ENCODE measurements around the gene PXYLP1.

PXYLP1 gene

DNA sequence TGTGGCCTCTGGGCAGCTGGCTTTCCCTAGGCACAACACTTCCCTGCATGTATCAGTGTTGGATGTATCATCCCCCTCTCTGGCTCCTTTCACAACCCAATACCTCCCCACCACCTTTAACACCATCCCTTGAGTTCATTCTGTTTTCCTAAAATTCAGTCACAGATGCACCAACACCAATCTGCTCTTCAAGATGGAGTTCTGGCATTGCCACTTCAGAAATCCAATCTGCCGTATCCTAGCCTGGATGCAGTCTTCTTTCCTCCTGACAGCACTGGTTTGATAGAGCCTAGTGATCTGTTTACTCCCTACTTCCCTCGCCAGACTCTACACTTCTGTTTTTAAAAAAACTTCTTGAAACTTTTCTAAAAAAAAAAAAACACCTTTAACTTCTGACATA, 21.7 kb downstream of the PXYLP1 start:
- DNase-seq: no peak

GRCh38 chr3:141253811-141254210, 22.2 kb downstream of the PXYLP1 start:
- DNase-seq: no peak

DNA sequence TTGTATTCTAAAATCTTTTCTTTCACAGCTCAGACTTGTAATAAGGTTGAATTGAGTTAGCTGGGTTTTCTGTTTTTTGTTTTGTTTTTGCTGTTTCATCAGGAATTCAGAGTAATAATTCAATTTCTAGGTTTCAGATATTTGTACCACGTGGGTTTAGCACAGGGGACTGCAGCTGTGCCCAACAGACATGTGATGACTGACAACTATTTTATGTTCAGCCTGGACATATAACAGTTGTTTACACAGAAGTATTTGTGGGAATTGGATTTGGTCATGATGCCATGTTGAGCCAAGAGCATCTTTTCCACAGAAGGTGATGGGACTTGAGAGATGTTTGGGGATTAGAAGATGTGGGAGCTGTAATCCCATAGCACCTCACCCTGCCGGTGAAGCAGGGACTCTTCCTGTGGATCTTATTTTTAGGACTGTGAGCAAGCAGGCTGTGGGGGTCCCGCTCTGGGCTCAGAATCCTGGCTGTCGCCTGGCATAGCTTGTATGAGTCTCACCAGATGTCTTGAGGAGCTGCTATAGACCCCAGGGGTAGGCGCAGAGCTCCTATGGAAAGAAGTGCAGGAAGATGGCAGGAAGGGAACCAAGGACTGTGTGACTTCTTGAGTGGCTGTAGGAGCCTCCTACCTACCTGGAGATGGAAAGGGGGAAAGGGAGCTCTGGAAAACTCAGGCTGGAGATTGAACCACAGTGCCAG, 23.7 kb downstream of the PXYLP1 start:
- no peak for DNase-seq

- peak; percentile 48 for DNase-seq
Observed at GRCh38 chr3:141255846-141256261, 24.2 kb downstream of the PXYLP1 start.

DNA sequence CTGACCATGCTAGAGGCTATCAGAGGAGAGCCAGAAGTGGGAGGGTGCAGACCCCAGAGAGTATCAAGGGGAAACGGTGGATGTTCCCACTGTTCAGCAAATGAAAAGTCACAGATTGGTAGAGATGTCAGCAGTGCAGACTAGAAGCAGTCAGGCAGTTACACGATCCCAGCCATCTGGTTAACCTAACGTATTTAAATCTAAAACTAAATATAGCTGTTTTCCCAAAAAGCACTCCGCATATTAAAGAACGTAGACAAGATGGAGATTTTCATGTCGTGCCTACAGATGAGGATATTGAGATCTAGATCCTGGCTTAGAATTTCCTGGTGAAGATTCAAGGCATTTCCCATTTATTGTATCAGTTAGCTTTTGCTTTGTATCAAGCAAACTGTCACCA, 25.2 kb downstream of the PXYLP1 start:
- no peak for DNase-seq

DNA sequence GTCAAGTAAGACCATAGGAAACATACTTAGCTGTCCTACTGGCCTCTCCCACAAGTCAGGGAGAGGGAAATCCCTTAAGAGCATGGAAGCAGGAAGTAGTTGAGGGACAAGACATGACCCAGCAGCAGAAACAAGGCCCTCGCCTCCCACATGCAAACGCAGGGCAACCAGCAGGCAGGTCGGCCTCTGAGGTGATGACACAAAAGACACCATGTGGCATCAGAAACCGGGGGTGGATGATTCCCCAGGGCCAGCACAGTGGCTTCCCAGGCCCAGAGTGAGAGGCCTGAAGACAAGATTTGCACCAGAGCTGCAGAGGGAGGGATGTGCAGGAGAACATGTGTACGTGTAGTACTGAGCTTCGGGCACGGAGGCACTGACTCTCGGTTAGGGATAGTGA, 26.3 kb downstream of the PXYLP1 start:
- DNase-seq: no peak

DNA sequence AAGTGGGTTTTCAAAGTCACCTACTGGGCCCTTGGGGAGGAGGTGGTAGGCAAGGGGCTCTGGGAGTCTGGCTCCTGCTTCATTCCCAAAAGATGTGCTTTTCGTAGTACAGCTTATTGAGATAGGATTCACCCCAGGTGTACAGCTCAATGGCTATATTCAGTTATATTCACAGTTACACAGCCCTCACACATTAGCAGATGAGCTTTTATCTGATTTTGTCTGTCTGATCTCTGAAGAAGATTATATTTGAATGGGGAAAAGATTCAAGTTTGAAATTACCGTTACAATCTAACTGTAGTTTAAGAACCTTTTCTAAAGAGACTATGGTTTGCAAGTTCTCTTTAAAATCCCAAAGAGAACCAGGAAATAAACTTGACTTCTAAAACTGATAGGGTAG, 27.3 kb downstream of the PXYLP1 start:
- DNase-seq: no peak

- no peak for DNase-seq
Observed at GRCh38 chr3:141259821-141260629, 28.4 kb downstream of the PXYLP1 start.

GRCh38 chr3:141260630-141260927, 29.0 kb downstream of the PXYLP1 start:
- DNase-seq: no peak

DNA sequence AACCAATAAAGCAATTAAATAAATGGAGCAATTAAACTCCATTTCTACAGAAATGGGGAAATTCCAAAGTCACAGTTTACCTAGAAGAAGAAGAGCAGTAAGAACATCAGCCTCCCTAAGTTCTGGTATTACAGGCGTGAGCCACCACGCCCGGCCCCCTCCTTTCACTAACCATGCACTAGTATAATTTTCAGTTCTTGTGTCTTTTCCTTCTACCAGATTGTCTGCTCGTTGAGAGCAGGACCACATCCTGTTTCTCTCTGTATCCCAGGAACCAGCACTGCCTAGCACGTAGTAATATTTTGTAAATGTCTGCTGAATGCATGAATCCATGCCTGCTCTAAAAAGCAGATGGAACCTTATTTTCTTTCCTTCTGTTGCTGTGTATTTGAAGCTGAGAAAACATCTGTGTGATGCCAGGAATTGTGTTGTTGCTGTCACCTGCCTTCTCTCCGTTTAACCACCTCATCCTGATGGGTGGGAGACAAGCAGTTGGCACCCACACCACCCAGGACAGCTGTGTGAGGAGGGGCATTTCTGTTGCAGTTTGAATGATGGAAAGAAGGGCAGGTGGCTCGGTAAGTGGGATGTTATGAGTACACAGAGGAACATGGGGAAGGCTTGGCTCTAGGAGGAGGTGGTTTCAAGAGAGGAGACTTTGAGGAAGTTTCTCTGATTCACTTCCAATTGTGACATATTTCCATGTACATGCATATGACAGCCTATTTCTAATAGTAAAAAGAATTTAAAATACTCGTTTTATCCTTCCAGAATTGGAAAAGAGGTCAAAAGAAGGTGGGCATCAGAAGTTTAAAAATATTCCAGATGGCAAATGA, 30.1 kb downstream of the PXYLP1 start:
- no peak for DNase-seq

- DNase-seq: no peak
Observed at GRCh38 chr3:141262308-141262705, 30.7 kb downstream of the PXYLP1 start.

GRCh38 chr3:141266186-141266585, 34.6 kb downstream of the PXYLP1 start:
- DNase-seq: no peak

DNA sequence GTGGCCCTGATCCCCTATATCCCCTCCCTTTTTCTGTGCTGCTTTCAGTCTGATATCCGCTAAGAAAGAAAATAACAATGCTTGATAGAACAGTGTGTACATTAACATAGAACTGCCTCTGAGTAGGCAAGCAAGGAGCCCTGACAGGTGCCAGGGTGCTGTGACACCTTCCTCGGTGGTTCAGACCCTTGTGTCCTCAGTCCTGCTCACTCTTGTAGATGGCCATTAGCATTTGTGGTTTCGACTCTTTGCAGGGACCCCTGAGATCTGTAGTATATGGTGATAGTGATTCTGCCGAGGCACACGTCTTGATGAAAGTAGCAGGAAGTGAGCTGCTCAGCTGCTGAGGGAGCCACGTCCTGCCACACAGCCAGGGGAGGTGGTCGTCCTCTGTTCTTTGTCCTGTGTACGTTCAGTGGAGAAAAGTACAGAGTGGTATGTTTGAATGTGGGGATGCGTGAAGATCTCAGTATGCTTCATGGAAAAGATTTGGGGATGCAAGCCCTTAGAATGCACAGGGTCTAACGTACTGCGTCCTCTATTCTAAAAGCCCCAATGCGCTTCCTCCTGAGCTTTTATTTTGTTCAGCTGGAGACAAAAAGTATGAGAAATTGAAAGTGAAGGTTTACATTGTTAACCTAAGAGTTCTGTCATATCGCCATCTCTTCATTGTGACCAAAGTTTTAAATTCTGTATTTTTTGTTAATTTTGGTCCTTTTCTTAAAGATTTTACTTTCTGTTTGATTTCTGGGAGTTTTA, 35.4 kb downstream of the PXYLP1 start:
- DNase-seq: peak; percentile 27

DNA sequence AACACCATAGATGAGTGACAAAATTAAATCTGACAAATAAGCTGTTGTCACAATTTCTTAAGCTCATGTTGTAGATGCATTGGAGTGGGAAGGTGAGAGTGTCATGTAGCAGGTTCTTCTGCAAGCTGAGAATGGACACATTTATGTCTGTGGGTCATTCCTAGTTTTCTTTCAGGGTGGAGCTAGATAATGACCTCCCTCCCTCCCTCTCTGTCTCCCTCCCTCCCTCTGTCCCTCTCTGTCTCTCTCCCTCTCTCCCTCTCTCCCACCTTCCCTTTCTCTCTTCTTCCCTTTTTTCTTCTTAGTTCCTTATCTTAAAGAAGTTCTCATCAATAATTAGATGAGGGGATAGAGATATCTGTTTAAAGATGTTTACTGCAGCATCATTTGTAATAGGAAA, 36.0 kb downstream of the PXYLP1 start:
- no peak for DNase-seq

- no peak for DNase-seq
Observed at GRCh38 chr3:141268306-141268705, 36.7 kb downstream of the PXYLP1 start.

DNA sequence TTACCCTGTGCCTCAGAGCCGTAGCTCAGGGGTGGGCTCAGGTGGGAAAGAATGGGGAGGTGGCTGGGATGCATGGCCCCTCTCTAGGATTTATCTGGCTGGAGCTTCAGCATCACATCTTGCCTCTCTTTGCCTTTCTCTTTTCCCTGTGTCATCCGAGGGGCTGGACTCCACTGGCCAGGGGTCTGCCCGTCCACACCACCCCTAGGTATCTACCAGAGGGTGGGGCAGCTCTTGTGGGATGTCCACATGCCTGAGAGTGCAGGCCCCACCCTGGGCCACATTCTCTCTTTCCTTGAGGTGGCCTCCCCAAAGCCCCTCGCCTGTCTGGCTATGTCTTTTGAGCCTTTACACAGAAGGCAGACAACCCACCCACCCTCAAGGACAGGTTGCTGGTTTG, 37.2 kb downstream of the PXYLP1 start:
- no peak for DNase-seq

DNA sequence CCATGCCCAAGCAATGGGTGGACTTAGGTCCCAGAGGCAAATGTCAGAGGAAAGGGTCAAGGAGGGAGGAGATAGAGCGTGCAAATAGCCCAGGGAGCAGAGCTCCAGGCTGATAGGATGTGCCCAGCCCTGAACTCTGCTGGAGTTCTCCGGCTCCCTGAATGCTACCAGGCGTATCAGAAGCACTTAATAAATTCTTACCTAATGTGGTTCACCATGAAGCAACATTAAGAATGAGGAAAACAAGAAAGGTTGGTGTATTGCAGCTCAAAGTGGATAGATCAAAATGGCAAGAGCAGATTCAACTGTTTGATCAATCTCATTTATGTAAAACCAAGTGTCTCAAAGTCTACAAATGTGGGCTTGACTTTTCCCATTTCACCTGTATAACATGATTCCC, 38.3 kb downstream of the PXYLP1 start:
- no peak for DNase-seq

- DNase-seq: no peak
Observed at GRCh38 chr3:141271279-141272030, 39.8 kb downstream of the PXYLP1 start.

DNA sequence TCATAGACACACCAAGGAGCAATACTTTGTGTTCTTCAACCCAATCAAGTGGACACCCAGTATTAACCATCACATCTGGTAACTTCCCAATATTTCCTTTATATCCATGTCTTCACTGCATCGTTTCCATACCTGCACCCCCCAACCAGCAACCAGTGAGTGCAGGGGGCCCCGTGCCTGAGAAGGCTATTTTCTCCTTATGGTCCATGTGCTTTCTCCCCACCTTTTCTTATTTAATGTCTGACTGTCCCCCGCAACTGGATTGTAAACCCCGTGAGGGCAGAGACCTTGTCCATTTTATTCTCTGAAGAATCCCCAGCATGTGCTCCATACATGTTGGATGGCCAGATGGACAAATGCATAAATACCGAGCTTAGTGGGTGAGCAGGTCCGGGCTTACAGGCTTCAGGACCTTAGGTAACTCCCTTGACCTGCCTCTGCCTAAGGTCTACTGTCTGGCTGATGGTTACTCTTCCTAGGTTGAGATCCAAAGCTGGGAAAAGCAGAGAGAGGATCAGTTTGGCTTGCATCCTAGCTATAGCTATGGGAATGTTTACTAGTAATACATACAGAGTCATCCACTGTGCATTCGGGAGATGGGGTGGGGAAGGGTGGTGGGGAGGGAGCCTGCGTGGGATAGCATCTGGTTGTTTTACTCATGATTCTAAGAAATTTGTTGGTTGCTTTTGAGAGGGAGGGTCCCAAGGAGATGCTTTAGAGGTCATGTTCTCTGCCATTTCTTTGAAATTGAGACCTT, 41.5 kb downstream of the PXYLP1 start:
- DNase-seq: no peak

GRCh38 chr3:141273700-141274410, 42.2 kb downstream of the PXYLP1 start:
- DNase-seq: no peak
